Body of pancreas (tissue), 4 donors: ENCODE results near the gene LRRC59. TPM values are rescaled to one million over a fixed set of nuclear protein-coding genes. Genes with fewer than 3 reads are reported as not detected.

ENCODE experiments used
- ATAC-seq: fragments of 150-250 bp; one replicate; pipeline ENCODE4 v1.9.1; 2016
- DNase-seq, 4 donors: peaks; one replicate each; pipeline ENCODE4 v3.0.0-alpha.2; 2019
- H3K27ac ChIP-seq, 4 donors: fragments of 200-600 bp; sonication (generic); 1 replicate in 3 of 4; 2 replicates in 1 of 4; pipeline versions ENCODE4 v1.5.1 to v1.6.1; 2016 to 2019; ENCODE audit warnings: mild to moderate bottlenecking in 1 of 4, mixed read lengths in 1 of 4, moderate library complexity in 1 of 4
- H3K27me3 ChIP-seq, 2 donors: fragments of 200-600 bp; sonication (generic); one replicate each; pipeline ENCODE4 v1.6.0; 2016; ENCODE audit warnings: mild to moderate bottlenecking in 1 of 2
- H3K36me3 ChIP-seq, 2 donors: fragments of 200-600 bp; sonication (generic); replicated peaks in 1 of 2; 2 replicates each; pipeline ENCODE4 v1.5.1; 2016; ENCODE audit warnings: low read depth in 2 of 2; ENCODE audit not compliant: insufficient read depth in 1 of 2
- H3K4me1 ChIP-seq: fragments of 200-600 bp; sonication (generic); one replicate; pipeline ENCODE4 v1.6.0; 2016
- H3K4me3 ChIP-seq, 2 donors: fragments of 200-600 bp; sonication (generic); 1 replicate in 1 of 2; 2 replicates in 1 of 2; pipeline ENCODE4 v1.5.1; 2016 to 2019
- H3K9me3 ChIP-seq, 3 donors: fragments of 200-600 bp; sonication (generic); 1 replicate in 2 of 3; 2 replicates in 1 of 3; pipeline ENCODE4 v1.5.1; 2016
- CTCF ChIP-seq, 7 experiments: fragments of 450-650 bp in 4 of 7; fragments of 200-600 bp in 3 of 7; sonication (generic) in 3 of 7; IDR thresholded peaks; one replicate each; pipeline ENCODE4 v1.5.1; 2016 to 2019; ENCODE audit warnings: antibody characterized with exemption in 7 of 7
- POLR2A ChIP-seq, 3 donors: fragments of 450-650 bp; IDR thresholded peaks; one replicate each; pipeline ENCODE4 v1.6.1; 2016; ENCODE audit warnings: antibody characterized with exemption in 3 of 3, mild to moderate bottlenecking in 2 of 3
- WGBS, 2 donors: methylation state at CpG; one replicate each; pipeline ENCODE4 v1.1.5; 2017; 5-methylcytosine and 5-hydroxymethylcytosine counted together
- intact Hi-C: fragments of 100-400 bp; cut with DNase I; formaldehyde crosslinking; loops from one replicate; pipeline ENCODE4 v1.15.1; 2023
- total RNA-seq, 2 donors: library from RNA; depleted of rRNA; stranded (reverse); fragments of >200 nt; gene quantifications; one replicate each; pipeline ENCODE4 v1.1.0, GENCODE V29; 2016

The LRRC59 gene
- 100 to 1,000 TPM in 1 of 2 donors, 10 to 100 TPM in 1; 70.8 to 113 TPM for total RNA-seq

GRCh38 chr17:50397111-50397918 is at the start of gene LRRC59:
Gene LRRC59 (minus strand): TSS chr17:50397523. CDS start chr17:50397317, 206 bp downstream.
- peak within 1 kb of the TSS; percentile 91 to 98 (median 95) for H3K27ac ChIP-seq
- ATAC-seq = peak; percentile 87
- H3K9me3 ChIP-seq = no peaks in the 10 kb centered on the region
- peak; percentile 90 to 92 (median 90) for DNase-seq
- H3K36me3 ChIP-seq = peaks cover 4 to 14% of the 10 kb centered on the region in 2 donors
- TF ChIP-seq POLR2A (IDR thresholded peaks at IDR 0.05) = peak; percentile 91 to 94 (median 93)
- TF ChIP-seq CTCF (IDR thresholded peaks at IDR 0.05) = peak; percentile 97 to 99 (median 98)
- WGBS, 2 donors = 1 to 11% methylated on average over 1 to 70 of the region's 70 CpGs
- peaks cover 68% of the 10 kb centered on the region for H3K4me1 ChIP-seq
- H3K4me3 ChIP-seq = peak within 1 kb of the TSS; percentile 90 to 96
- H3K27me3 ChIP-seq = no peaks in the 10 kb centered on the region
- intact Hi-C loops = no loop called here

- H3K4me3 ChIP-seq = no peak overlapping the region
- DNase-seq (no peak), ATAC-seq (no peak)
- no peaks in the 10 kb centered on the region for H3K27me3 ChIP-seq
- H3K27ac ChIP-seq = no peak overlapping the region
- intact Hi-C loops = no loop called here
- peaks cover 43% of the 10 kb centered on the region for H3K4me1 ChIP-seq
- TF ChIP-seq POLR2A (IDR thresholded peaks at IDR 0.05) = no peak
- H3K36me3 ChIP-seq = no peaks in the 10 kb centered on the region
- no peaks in the 10 kb centered on the region for H3K9me3 ChIP-seq
- 26 to 29% methylated on average over 1 of the region's 1 CpG for WGBS, 2 donors
Measured at GRCh38 chr17:50445730-50446325, 48.5 kb upstream of the LRRC59 start.

GRCh38 chr17:50444841-50445715 is 47.8 kb upstream of the LRRC59 start:
- Histone ChIP-seq H3K4me3 (no peak overlapping the region), H3K4me1 (peaks cover 50% of the 10 kb centered on the region), H3K9me3 (no peaks in the 10 kb centered on the region), H3K27me3 (no peaks in the 10 kb centered on the region), H3K36me3 (no peaks in the 10 kb centered on the region), H3K27ac (no peak overlapping the region)
- ATAC-seq = no peak
- TF ChIP-seq CTCF (IDR thresholded peaks at IDR 0.05) (no peak), POLR2A (IDR thresholded peaks at IDR 0.05) (no peak)
- WGBS, 2 donors = 91 to 94% methylated on average over 6 of the region's 6 CpGs
- intact Hi-C loops = no loop called here
- no peak for DNase-seq

- Histone ChIP-seq H3K9me3 (no peaks in the 10 kb centered on the region), H3K4me3 (no peak overlapping the region), H3K36me3 (no peaks in the 10 kb centered on the region), H3K27ac (peak overlapping the region; percentile 29 to 78 (median 52)), H3K27me3 (no peaks in the 10 kb centered on the region), H3K4me1 (peaks cover 51% of the 10 kb centered on the region)
- 14 to 15% methylated on average over 3 of the region's 3 CpGs for WGBS, 2 donors
- ATAC-seq (no peak), DNase-seq (no peak)
- TF ChIP-seq POLR2A (IDR thresholded peaks at IDR 0.05) (no peak), CTCF (IDR thresholded peaks at IDR 0.05) (no peak)
- intact Hi-C loops = no loop called here
Measured at GRCh38 chr17:50443505-50443974, 46.2 kb upstream of the LRRC59 start.
